NB4 (cell line): ENCODE data around the gene CLIC3.

Source experiments
- DNase-seq: peaks from one replicate; pipeline ENCODE4 v3.0.0; 2010; ENCODE audit warnings: low read depth
- H3K4me3 ChIP-seq: one replicate; pipeline ENCODE4 v1.5.1; 2011; ENCODE audit warnings: mild to moderate bottlenecking, low read depth, low read length, moderate library complexity
- CTCF ChIP-seq: IDR thresholded peaks from one replicate; pipeline ENCODE4 v1.5.1; 2012; ENCODE audit warnings: low read depth, low read length
- MYC ChIP-seq: IDR thresholded peaks from 2 replicates; pipeline ENCODE4 v1.6.1; 2011; ENCODE audit warnings: low read depth, low read length
- POLR2A ChIP-seq: IDR thresholded peaks from 2 replicates; pipeline ENCODE4 v1.6.1; 2011; ENCODE audit warnings: mild to moderate bottlenecking; ENCODE audit not compliant: insufficient read length; ENCODE audit errors: extremely low read depth
- TF ChIP-seq, protein P1 (sequence below): IDR thresholded peaks from 2 replicates; pipeline ENCODE4 v1.6.1; 2011; ENCODE audit warnings: low read depth, low read length

CLIC3 gene

DNA sequence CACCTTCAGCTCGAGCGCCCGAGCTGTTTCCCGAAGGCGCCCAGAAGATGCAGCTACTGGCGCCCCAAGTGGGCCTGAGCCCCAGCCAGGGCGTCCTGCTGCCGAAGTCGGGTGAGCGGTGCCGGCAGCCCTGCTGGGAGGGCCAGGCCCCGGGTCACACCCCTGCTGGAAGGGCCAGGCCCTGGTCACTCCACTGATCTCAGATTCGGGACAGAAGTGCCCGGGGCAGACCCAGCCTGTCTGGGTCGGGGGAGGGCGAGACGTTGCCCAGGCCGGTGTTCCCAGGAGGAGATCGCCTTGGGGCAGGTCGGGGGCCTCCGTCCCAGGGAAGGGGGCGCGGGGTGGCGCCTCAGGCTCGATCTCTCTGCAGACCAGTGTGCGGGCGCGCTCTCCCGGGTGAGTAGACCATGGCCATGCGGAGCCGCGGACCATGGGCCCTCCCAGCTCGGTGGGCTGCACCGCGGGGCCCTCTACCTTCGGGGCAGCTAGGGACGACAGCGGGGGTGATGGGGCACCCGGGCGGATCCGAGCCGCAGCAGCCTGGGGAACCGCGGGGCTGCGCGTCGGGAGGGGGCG, 11.3 kb downstream of the CLIC3 start:
- no peak for TF ChIP-seq POLR2A
- no peak for TF ChIP-seq CTCF
- TF ChIP-seq, protein P1, sequence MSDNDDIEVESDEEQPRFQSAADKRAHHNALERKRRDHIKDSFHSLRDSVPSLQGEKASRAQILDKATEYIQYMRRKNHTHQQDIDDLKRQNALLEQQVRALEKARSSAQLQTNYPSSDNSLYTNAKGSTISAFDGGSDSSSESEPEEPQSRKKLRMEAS: no peak
- TF ChIP-seq MYC: no peak
- H3K4me3 ChIP-seq: no peak overlapping the region

GRCh38 chr9:136984464-136985026, 11.8 kb downstream of the CLIC3 start:
- DNase-seq: no peak
- H3K4me3 ChIP-seq: no peak overlapping the region
- TF ChIP-seq MYC (no peak), CTCF (no peak), POLR2A (no peak)
- TF ChIP-seq, protein P1: no peak

More for the DNA sequence above, 11.3 kb downstream of the CLIC3 start:
- DNase-seq: no peak

GRCh38 chr9:136983656-136984314, 12.6 kb downstream of the CLIC3 start:
- no peak overlapping the region for H3K4me3 ChIP-seq
- TF ChIP-seq MYC (no peak), CTCF (no peak), POLR2A (no peak)
- TF ChIP-seq, protein P1: no peak
- no peak for DNase-seq

DNA sequence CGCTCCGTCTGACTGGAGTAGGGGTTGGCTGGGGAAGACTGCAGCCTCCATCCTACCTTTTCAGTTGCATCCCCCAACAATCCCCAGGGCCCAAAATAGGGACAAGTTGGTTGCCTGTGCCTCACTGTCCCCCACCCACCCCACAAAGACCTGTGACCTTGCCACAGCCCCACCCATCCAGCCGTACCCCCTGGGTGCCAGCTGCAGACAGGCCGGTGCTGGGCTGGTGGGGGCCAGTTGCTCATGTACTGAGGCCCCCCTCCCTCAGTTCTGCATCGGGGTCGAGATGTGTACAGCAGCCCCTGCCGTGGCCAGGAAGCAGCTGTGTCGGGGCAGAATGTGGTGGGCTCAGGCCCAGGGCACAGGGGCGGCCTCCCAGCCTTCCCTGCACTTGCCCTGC, 13.2 kb downstream of the CLIC3 start:
- no peak overlapping the region for H3K4me3 ChIP-seq
- DNase-seq: no peak
- TF ChIP-seq CTCF (no peak), MYC (no peak), POLR2A (no peak)
- TF ChIP-seq, protein P1: no peak

DNA sequence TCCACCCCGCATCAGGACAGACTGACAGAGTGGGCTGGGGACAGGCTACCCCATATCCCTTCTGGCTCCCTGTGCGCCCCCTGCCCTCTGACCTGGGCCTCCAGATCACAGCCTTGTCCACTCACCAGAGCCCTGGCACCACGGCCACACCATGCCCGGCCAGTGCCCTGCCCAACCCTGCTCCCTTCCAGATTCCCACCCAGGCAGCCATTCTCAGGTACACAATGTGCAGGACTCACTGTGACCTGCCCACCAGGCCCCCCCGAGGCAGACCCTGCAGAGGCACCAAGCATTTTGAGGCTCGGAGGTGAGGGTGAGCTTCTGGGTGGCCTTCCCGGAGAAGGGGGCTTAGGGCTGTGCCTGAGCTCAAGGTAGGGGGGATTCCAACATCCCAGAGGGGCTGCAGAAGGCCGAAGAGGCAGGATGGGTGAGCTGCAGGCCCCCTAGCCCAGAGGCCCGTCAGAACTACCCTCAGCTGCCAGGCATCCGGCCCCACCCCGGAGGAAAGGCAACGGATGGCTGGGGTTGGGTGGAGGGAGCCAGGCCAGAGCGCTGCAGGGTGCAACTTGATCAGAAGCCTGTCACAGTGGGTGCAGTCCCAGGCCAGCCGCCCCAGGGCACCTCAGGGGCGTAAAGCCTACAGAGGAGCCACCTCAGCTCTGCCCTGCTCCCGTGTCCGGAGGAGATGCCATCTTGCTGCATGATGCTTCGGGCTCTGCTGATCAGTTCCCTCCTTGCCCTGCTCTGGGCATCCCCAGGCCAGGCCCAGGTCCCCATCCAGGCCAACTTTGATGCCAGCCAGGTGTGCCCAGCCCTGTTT, 13.9 kb downstream of the CLIC3 start, which contains the start of gene LCNL1:
TSS of gene LCNL1 (plus strand) at position 762 of the 820 bp plus-strand sequence. CDS start 594 bp downstream, outside the sequence.
- no peak for DNase-seq

More for the DNA sequence above, 13.9 kb downstream of the CLIC3 start, which contains the start of gene LCNL1:
- TF ChIP-seq, protein P1: no peak
- TF ChIP-seq CTCF (no peak), MYC (no peak), POLR2A (no peak)
- H3K4me3 ChIP-seq: no peak within 1 kb of the TSS
